OCI-M1 (cell line): Measurements from ENCODE around the gene UBASH3A.

Experiments
- DNase-seq: peaks from one replicate; lab custom pipeline; 2025; lab: John Stamatoyannopoulos, UW

Gene UBASH3A

DNA sequence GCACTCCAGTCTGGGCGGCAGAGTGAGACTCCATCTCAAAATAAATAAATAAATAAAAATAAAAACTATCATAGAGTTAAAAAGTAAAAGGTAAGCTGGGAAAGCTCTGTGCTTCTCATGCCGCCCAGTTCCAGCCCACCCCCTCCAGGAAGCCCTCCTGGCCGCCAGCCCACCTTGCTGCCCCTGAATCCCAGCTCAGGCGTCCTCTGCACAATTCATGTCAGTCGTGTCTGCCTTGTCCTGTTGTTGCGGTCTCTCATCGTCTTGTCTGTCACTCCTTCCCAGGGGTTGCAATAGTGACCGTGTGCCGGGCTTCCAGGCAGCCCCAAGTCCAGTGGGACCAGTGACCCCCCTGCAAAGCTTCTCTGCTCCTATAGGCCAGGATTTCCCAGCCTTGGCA, 48.2 kb downstream of the UBASH3A start:
- DNase-seq, result no peak

DNA sequence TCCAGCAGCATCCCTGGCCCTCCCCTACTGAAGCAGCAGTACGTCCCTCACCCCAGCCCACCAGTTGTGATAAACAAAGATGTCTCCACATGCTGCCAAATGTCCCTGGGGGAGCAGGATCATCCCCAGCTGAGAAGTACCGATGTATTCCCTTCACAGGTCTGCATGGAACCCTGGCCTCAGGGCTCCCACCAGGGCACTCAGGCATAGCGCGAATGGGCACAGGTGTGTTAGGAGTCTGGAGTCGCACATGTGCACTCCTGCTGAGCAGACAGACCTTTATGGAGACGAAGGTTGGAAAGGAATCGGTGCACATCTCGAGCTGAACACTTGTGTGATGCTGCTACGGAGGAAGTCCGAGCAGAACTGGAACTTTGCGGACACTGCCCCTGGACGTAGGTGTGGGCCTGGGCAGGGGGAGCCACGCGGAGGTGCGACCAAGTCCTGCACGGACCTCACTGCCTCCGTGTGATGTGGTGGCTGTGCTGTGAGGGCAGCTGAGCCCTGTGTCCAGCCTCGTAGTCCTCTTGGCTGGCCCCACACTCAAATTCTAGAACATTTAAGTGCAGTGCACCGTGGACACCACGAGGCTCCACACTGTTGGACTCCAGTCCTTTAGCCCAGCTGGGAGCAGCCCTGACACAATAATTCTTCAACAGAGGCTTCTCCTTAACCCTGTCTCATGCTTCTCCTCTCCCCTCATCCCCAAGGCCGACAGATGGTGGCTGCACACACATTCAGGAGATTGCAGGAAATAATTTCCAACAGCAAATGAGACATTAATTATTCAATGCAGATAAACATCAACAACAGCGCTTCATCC, 48.9 kb downstream of the UBASH3A start:
- DNase-seq, result no peak

DNA sequence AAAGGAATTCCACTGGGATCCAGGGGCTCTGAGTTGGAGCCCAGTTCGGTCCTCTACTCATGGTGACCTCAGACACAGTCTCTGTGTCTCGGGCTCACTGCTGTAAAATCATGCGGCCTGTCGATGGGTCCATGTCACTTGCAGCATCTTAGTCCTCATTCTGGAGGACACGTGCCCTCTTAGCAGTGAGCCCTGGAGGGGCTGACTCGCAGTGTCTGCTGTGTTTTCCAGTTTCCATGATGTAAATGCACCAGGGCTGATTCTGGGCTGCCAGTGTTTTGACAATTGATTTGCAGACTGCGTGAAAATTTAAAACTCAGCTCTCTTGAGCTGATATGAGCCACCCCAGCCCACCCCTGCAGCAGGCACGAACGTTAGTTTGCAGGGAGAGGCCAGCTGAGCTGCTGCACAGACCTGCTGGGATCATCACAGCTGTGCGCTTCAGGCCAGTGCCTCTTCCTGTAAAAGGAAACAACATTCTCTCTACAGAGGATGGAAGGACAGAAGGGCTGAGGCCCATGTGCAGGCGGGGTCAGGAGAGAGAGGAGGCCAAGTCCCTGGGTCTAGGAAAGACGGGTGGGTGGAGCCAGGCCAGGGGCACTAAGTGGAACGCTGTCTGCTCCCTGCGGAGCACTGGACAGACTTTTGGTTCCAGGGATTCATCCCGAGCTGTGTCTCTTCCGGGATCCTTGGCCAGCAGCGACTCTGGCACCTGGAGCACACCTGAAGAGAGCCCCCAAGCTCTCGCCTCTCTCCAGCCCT, 49.7 kb downstream of the UBASH3A start:
- no peak for DNase-seq

DNA sequence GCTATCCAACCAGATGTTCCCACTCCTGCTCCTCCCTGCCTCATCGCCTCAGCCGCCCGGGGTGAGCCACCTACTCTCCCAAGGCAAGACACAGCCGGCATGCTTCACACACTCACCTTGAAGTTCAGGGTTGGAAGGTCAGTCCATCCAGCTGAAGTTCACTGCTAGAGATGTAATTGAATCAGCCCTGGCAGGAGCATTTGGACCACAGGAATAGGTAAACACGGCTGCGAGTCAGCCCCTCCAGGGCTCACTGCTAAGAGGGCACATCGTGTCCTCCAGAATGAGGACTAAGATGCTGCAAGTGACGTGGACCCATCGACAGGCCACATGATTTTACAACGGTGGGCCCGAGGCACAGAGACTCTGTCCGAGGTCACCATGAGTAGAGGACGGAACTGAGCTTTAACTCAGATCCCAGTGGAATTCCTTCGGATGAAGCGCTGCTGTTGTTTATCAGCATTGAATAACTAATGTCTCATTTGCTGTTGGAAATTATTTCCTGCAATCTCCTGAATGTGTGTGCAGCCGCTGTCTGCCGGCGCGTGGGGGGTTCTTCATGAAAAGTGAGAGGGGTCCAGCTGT, 50.4 kb downstream of the UBASH3A start:
- no peak for DNase-seq

DNA sequence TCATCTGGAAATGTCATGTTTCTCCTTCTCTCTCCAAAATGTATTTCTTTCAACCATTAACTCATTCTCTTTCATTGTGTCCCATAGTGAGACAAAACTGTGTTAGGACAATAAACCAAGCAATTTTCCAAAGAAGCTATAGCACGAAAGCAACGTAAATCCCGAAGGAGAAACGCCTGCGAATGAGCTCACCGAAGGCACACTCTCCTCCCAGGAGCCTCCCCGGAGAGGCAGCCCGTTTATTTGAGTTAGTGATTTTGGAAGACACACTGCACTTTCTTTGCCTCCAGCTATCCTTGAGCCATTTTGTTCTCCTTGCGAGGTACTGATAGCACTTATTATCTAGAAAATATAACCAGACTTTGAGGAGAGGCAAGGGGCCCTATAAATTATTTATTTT, 51.1 kb downstream of the UBASH3A start:
- no peak for DNase-seq

DNA sequence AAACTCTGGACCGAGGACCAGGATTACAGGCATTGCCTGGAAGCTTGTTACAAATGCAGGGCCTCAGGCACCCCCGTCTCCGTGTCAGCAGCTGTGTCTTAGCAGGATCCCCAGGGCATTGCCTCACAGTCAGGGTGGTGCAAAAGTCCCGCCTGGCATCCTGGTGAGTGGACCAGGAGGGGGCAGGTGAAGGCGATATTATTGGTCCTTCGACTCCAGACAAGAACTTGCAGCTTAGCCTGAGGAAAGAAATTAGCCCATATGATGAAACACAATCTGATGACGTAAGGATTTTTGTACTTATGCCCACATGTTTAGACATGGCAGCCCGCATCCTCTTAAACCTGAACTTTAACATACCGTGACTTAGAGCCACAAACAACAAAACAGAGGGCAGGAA, 51.5 kb downstream of the UBASH3A start:
- no peak for DNase-seq

DNA sequence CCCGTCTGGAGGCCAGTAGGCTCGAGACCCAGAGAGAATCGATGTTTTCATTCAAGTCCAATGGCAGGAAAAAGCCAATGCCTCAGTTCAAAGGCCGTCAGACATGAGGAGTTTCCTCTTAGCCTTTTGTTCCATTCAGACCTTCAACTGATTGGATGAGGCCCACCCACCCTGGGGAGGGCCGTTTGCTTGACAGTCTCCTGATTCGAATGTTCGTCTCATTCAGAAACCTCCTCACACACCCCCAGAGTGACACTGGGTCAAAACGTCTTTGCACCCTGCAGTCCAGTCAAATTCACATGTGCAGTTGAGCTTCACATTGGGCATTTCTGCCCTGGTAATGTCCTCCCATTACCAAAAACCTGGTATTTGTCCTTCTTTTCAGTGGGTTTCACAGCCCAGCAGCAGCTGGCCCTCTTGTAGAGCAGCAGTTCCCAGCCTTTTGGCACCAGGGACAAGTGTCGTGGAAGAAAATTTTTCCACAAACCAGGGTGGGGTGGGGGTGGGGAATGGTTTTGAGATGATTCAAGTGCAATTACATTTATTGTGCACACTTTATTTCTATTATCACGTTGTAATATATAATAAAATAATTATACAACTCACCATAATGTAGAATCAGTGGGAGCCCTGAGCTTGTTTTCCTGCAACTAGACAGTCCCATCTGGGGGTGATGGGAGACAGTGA, 52.2 kb downstream of the UBASH3A start:
- no peak for DNase-seq

DNA sequence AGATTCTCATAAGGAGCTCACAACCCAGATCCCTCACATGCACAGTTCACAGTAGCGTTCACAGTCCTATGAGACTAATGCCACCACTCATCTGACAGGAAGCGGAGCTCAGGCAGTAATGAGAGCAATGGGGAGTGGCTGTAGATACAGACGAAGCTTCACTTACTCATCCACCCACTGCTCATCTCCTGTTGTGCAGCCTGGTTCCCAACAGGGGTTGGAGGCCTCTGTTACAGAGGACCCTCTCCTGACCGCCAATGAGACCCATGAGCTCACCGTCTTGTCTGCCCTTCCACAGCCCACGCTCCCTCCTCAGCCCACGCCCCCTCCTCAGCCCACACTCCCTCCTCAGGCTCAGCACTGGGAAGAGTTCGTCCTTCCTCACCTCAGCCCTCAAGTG, 52.8 kb downstream of the UBASH3A start:
- no peak for DNase-seq

DNA sequence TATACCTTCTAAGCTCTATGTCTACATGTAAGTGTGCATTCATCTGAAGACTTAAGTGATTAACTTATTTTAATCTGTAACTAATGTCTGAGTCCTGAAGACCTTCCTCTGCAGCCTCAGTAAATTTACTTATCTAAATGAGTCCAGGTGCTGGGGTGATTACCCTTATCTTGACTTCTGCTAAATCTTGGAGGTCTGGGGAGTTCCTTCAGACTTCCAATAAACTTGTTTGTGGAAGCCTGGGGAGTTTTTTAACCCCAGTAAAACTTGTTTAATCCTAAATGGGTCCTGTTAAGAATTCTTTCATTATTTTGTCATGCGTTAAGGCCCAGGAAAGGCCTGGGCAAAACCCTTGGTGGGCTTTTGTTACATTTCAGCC, 55.4 kb downstream of the UBASH3A start:
- no peak for DNase-seq

DNA sequence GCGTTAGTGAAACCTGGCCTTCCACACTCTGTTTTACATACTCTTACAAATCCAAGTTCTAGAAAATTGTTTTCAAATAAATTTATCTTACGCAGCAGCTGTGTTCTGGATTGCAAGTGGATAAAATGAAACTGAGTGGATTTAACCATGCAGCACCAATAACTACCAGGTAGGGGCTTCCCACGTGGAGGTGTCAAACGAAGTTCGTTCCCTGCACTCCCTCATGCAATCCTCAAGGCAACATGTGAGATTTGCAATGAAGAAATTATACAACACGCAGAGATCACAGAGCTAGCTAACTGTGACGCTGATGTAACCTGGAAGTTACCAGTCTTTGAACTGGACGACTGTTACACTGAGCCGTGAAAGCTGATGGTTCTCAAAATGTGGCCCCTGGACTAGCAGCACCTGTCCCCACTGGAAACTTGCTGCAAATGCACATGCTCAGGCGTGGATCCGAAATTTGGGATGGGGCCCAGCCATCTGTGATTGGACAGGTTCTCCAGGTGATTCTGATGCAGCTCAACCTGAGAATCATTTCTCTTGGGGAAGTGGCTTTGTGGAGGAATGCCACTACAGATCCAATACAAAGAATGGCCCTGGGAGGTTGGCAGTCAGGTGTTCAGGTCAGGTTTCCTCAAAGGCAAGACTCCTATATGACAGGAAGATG, 56.0 kb downstream of the UBASH3A start:
- no peak for DNase-seq

DNA sequence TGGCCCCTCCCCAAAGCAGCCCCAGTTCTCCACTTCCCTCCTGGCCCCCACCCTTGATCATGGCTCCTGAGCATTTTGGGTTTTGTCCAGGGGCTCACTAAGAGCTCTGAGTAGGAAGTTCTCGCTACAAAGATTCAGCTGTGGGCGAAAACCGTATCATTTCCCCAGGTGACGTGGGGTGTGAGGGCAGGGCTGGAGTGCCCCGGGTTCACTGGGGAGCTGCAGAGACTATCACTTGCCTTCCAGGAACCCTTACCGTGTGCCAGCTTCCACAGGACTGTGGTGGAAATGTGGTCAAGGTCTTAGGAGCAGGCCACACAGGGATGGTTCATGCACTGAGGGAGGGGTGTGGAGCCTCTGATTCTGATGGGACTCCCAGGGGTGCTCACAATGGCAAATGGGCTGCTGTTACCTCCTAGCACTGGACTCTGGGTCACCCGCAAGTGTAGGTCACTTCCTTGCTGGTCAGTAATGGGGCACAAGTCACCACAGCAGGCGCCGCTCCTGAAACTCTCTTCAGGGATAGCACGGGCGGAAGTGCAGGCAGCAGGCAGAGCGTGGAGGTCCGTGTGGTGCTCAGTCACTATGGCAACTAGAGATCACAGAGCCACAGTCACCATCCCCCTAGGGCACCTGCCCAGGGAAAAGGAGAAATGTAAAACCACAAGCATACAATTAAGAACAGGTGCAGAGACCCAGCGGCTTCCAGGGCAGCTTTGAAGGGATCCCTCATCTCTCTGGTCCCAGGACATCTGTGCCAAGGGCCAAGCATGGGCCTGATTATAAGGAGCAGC, 56.9 kb downstream of the UBASH3A start:
- no peak for DNase-seq

DNA sequence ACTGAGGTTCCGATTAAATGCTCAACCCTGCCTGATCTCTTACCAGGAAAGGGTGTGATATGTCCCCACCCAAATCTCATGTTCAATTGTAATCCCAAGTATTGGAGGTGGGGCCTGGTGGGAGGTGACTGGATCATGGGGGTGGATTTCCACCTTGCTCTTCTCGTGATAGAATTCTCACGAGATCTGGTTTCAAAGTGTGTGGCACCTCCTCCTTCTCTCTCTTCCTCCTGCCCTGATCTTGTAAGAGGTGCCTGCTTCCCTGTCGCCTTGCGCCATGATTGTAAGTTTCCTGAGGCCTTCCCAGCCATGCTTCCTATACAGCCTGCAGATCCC, 57.5 kb downstream of the UBASH3A start:
- DNase-seq, result no peak

DNA sequence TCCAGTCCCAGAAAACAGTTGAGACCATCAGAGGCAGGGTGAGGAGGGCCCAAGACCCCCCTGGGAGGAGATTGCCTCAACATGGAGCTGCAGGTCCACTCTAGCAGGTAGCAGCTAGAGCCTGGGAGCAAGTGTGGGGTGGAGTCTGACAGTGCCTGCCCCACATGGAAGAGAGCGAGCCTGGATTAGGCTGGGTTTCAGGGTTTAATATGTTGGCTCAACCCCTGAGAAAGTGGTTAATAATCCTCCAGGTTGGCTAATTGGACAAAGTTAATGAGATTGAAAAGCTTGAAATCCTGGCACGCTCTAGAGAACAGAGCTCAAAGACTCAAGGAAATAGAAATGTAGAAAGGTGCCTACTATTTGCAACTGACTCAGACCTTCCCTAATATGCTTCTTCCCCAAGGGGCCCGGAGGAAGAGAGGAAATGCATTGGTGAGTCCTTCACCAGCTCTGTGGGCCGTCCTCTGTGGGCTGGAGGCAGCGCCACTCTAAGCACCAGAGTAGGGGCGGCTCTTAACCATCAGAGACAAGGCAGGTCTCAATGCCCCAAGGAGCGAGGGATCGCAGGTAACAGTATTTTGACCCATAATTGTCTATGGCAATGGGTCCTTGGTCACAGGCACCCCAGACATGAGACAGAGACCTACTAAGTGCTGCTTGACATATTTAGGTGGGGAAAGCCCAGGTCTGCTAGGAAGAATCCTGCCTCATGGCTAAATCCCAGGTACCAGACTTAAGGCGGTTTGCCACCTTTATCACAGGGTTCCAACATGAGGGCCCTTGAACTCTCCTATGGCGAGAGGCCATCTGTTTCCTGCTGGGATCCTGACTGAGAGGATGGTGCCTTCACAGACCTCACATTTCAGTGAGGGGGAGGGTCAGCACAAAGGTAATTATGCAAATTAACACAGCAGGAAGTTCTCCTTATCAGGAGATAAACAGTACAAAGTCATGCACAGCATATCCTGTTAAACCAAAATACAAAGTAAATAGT, 58.5 kb downstream of the UBASH3A start:
- peak; percentile 52 for DNase-seq

DNA sequence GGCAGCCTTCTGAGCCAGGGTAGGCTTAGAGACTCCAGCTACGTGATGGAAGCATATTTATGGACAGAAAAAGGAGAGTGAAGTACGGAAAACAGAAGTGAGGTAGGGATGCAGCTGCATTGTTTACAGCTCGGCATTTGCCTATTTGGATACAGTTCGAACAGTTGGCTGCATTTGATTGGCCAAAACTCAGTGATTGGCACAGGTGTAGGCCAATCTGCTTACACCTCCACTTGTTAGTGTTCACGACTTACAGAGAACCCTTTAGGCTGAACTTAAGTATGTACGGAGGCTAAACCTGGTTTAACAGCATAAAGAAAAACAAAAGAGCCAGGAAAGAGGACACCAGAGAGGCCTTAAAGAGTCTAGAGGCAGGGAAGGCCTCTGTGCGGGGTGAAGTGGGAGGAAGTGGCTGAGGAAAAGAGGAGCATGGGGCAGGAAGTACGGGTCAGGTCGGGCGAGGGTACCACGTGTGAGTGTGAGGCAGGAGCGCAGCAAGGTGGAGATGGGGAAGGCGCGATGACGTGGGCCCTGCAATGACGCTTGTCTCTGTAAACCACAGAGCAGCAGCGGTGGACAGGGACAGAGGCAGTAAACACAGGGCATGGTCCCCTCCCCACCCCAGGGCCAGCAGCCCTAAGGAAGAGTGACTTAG, 60.3 kb downstream of the UBASH3A start:
- DNase-seq, result peak; percentile 58

DNA sequence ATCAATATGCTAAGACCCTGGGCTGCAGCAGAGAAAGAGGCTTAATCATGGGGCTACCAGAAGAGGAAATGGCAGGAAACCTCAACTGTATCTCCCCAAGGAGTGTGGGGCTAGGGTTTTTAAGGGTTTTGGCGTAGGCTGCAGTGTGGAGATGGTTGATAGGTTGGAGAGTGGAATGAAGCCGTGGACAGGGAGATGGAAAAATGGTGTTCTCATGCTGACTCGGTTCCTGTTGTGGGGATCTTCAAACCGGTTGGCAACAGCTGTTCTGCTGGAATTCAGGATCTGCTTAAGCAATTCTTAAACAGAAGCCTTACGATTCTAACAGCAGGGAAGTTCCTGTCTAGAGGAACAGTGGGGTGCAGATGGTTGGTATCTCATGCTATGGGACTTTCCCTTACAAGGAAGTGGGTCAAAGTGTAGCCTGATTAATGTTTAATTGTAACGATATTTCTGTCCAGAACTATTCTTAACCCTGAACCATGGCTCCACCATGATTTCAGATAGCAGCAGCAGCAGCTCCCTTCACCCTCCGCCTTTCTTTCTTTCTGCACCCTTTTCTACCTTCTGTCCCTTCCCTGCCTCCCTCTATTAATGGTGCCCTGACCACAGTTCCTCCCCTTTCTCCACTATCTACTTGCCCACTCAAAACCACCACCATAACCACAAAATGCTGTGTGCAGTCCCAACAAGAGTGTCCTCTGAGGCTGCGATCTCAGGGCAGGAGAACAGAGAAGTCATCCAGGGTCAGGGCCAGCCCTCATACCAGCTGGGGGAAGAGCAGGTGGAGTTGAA, 61.5 kb downstream of the UBASH3A start:
- peak; percentile 97 for DNase-seq

DNA sequence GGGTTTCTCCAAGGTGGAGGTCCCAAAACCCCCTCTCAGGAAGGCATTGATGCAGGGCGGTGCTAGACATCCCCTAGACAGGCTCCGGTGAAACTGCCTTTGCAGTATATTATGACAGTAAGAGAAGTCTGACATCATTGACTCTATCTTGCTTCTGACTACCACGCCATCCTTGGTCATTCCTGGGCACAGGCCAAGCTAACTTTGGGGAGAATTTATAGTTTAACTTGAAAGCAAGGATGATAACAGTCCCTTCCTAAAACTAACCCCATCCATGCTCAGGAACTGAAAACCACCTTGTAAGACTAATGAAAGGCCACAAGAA, 62.1 kb downstream of the UBASH3A start:
- DNase-seq, result no peak

DNA sequence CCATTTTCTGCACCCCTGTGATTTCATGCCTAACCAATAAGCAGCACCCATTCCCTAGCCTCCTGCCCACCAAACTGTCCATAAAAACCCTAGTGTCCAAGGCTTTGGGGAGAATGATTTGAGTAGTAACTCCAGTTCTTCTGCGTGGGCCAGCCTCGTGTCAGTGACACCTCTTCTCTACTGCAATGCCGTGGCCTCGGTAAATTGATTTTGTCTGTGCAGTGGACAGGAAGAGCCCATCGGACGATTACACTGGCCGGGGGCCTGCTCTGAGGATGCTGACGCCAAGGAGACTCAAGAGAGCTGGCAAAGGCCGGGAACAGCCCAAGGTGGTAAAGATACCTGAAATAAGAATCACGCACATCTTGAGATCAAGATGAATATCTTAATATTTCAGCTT, 63.0 kb downstream of the UBASH3A start:
- no peak for DNase-seq

DNA sequence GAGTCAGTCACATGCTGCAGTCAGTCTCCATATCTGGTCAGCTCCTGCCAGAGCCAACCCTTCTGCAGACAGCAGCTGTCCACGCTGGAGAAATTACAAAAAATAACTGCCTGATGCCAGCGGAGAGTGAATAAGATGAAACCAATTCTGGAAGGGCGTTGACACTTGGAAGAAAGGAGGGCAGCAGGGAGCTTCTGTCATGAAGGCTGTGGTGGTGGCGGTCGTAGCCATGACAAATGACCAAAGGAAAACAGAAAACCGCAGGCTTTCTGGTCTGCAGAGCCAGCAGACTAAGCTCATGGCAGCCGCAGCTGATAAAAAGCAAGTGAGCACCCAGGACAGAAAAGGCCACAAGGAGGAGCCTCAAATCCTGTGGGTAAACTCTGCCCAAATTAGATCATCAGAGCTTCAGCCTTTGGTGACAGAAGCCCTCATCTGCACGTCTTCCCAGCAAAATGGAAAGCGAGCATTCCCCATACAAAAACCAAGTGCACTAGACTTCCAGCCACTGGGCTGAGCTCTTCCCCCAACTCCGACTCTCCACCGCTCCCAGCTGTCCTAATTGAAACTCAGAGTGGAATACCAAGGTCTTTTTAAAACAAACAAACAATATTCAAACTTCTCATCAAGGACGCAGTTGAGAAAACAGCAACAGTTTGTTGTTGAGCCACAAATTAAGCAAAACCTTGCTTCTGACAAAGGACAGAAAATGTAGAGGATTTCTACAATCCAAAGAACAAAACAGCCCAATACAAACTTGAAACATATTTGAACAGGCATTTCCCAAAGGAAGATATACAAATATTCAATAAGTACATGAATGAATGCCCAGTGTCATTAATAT, 63.7 kb downstream of the UBASH3A start:
- peak; percentile 99 for DNase-seq
